VCaP (cell line): Measurements from ENCODE around the gene TMTC1.

Experiments used
- H3K27ac ChIP-seq: fragments of 450-650 bp; 2 replicates; pipeline ENCODE4 v1.5.1; 2017
- TF ChIP-seq, protein P1 (sequence below): fragments of 450-650 bp; conservative IDR thresholded peaks from 2 replicates; pipeline ENCODE4 v1.5.1; 2017; ENCODE audit warnings: mild to moderate bottlenecking, moderate library complexity

TMTC1 gene

DNA sequence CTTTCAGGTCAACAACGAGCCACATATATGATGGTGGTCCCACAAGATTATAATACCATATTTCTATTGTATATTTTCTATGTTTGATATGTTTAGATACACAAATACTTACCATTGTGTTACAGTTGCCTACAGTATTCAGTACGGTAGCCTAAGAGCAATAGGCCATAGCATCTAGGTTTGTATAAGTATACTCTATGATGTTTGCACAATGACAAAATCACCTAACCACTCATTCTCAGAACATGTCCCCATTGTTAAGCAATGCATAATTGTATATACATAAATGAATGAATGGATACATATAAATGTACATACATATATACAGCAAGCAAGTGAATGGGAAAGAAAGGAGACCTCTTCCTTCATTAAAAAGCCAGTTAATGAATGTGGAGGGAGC is 23.8 kb downstream of the TMTC1 start:
- TF ChIP-seq, protein P1, sequence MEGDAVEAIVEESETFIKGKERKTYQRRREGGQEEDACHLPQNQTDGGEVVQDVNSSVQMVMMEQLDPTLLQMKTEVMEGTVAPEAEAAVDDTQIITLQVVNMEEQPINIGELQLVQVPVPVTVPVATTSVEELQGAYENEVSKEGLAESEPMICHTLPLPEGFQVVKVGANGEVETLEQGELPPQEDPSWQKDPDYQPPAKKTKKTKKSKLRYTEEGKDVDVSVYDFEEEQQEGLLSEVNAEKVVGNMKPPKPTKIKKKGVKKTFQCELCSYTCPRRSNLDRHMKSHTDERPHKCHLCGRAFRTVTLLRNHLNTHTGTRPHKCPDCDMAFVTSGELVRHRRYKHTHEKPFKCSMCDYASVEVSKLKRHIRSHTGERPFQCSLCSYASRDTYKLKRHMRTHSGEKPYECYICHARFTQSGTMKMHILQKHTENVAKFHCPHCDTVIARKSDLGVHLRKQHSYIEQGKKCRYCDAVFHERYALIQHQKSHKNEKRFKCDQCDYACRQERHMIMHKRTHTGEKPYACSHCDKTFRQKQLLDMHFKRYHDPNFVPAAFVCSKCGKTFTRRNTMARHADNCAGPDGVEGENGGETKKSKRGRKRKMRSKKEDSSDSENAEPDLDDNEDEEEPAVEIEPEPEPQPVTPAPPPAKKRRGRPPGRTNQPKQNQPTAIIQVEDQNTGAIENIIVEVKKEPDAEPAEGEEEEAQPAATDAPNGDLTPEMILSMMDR = no peak
- H3K27ac ChIP-seq = no peak overlapping the region

DNA sequence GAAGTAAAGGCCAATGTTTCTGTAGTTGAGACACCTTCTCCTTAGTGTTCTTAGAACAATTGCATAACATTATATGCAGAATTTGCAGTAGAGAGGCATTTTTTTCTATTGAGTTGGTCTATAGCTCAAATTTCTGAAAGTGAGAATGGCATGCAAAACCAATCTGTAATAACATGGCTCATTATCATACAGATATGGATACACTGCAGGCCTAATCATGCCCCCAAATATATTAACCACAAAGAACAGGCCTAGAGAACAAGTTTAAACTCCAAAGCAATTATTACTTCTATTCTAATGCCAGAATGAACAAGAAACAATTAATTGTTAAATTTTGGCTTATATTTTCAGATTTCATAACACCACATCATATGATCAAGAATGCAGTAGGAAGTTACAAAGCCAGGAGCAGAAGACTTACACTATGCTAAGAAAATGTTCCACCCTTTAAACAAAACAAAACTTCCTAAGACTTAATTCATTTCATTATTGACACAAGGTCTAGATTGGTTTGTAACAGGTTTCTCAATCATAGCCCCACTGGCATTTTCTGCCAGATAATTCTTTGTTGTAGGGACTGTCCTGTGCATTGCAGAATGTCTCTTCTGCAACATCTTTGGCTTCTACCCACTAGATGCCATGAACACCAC is 26.9 kb downstream of the TMTC1 start:
- TF ChIP-seq, protein P1 = no peak
- no peak overlapping the region for H3K27ac ChIP-seq

DNA sequence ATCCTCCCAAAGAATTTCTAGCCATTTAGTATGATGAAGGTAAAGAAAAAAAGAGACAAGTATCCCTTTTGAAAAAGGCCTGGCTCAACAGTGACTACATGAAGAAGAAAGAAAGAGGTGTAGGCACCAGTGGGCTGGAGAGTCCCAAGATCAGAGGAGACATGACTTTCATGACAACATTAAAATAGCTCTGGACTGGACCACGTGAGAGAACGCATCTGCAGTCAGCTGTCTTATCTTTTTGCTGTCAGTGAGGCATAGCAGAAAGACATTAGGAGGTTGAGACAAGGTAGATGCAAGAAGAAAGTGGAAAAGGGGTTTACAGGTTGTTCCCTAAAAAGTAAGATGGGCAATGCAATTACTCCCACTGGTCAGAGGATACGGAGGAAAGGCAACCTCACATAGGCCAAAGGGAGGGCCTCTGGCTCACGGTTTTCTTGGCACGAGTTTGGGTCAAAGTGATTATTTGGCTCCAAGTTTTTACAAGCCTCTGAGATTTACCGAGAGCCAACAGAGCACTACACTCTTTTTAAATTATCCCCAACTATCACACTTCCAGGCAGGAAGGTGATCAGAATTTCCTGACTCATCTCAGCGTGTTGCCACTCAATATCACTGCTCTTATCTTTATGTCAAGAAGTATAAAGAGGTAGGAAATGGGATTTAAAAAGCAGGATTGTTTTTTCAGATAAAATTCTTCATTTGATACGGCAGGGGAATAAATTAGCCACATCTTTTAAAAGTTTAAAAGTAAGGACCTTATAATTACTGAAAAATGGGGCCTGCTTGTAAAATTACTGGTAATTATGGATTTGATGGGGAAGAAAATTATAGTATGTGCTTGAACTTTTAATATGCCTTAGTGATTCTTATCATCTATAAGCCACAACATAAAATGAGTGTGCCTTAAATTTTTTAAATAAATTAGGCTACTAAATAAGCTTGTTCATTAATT is 29.2 kb downstream of the TMTC1 start:
- TF ChIP-seq, protein P1 = no peak
- no peak overlapping the region; the same call in 1 of the 2 replicates for H3K27ac ChIP-seq

DNA sequence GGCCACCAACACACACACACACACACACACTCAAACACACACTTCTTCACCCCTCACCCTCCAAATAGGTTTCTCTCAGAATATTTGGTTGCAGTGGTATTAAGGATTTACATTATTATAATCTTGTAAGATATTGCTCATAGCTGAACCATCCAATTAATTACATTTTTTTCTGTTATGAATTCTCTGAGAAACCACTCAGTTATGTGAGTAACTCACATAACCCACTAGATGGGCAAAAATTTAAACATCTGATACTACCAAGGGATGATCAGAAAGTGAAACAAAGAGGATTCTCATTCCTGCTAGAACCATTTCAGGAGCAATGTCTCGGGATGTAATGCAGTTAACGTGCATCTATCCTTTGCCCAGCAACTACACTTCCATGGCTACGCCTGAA is 31.6 kb downstream of the TMTC1 start:
- TF ChIP-seq, protein P1 = no peak

DNA sequence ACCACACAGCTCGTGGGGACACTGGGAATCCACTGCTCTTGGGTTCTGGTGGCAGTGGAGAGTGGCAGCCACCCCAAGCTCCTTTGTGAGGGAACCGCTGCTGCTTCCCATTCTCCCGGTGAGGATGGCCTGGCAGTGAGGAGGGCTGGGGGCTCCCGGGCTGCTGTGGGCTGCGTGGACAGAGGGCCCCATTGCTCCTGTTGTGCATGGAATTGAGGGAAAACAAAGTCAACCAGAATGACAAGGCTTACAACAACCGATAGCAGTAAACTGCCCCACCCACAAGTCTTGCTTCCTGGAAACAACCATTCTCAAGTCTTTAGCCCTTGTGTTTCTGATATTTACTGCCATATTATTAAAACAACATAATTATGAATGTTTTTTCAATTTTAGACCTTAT is 32.1 kb downstream of the TMTC1 start:
- TF ChIP-seq, protein P1 = no peak
- no peak overlapping the region for H3K27ac ChIP-seq

More for the DNA sequence above, 31.6 kb downstream of the TMTC1 start:
- H3K27ac ChIP-seq = no peak overlapping the region

DNA sequence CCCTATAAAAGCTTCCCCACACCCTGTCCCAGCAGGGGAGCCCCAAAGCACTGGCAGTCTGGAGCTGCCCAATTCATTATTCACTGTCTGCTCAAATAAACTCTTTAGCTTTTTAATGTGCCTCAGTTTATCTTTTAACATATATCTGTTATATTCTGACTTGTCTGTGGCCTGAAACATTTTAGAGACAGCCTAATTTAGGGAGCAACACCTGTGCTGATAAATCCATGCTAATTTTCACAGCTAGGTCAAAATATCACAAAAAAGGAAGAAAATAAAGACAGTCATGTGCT is 32.9 kb downstream of the TMTC1 start:
- TF ChIP-seq, protein P1 = no peak
- no peak overlapping the region for H3K27ac ChIP-seq

DNA sequence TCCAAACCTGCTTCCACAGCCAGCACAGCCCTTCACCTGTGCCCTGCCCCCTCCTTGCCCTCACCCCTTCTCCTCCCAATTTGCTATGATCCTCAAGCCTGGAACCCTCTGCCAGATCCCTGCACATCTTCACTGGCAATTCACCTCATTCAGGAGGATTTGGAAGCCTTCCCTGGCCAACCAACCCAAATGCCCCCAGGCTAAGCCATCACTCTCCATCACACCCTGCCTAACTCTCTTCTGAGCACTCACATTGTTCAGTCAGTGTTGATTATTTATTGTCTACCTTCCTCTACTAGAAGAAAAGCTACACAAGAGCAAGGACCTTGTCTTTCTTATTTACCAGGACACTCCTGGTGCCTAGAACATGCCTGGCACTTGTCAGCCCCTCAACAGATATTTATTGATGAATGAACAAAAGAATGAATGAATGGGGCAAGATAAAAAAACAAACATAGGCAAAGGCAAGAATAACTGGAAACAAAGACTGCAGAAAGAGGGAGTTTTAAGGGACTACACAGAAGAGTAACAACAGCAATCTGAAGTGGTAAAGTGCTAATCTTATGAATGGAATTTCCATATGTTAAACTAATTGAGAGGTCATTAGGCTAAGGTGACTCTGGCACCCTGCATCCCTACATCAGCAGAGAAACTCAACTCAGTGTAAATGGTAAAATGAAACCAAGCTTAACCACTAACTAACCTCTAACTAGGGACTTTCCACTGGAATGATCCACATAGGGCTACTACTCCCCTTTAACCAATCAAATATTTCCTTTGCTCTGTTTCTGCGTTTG is 33.4 kb downstream of the TMTC1 start:
- no peak overlapping the region for H3K27ac ChIP-seq
- TF ChIP-seq, protein P1 = no peak
